ENCODE data around the gene PRKCB.

- TF ChIP-seq CTCF (IDR thresholded peaks at IDR 0.05) = no peak
- TF ChIP-seq EP300 (IDR thresholded peaks at IDR 0.05) = no peak
These were observed 280.4 kb downstream of the PRKCB start for GRCh38 chr16:24116046-24116776.

Data from gastroesophageal sphincter (tissue), 3 donors.